ENCODE data around the gene PIBF1.
A peak's percentile ranks its signal among the peaks of the same experiment; 100 is the strongest.

Gene PIBF1

GRCh38 chr13:73061876-73062275, 279.9 kb downstream of the PIBF1 start:
- no peak for DNase-seq

- DNase-seq, result no peak
Observed at GRCh38 chr13:73062468-73062867, 280.5 kb downstream of the PIBF1 start.

GRCh38 chr13:73063166-73063565, 281.2 kb downstream of the PIBF1 start:
- DNase-seq, result no peak

GRCh38 chr13:73065036-73065435, 283.1 kb downstream of the PIBF1 start:
- no peak for DNase-seq

- peak; percentile 29 for DNase-seq
Observed at GRCh38 chr13:73065665-73066340, 283.9 kb downstream of the PIBF1 start.

All from NCI-H2029 (cell line).